HTERT RPE-1 (cell line): Measurements from ENCODE around the gene CREM.
"Not testable (repeated sequence)": the region's sequence is repeated elsewhere in the genome, so short reads cannot be mapped to it uniquely, and the experiment has no call there.

Source experiments
- in situ Hi-C: fragments of 300-500 bp; cut with MboI; formaldehyde crosslinking; loops from 4 replicates; pipeline ENCODE4 v1.14.3; 2020; ENCODE audit warnings: low sequenced_read_pairs

Gene CREM

DNA sequence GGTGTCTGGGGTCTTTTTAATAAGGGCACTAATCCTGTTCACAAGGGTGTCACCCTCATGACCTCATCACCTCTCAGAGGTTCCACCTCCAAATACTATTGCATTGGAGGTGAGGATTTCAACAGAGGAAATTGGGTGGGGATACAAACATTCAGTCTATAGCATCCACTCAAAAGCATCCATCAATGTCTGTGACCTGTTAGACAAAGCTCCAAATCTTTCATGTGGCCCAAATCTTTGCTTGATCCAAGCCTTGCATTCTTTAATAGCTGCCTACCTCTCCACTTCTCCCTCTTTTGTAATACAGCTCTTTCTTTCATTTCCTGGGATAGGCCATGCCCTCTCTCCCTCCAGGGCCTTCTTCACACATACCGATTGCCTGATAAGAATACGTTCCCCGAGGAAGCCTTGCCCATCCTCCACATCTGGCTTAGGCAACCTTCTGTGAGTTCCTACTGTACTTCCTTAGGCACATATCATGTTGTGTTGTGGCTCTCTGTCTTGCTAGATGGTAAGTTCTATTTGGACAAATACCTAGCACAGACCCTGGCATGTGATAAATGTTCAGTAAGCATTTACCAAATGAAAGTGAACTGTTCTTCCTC, 66.1 kb downstream of the CREM start:
- in situ Hi-C loops, result no loop called here

GRCh38 chr10:35194471-35194870, 67.8 kb downstream of the CREM start:
- in situ Hi-C loops, result no loop called here

DNA sequence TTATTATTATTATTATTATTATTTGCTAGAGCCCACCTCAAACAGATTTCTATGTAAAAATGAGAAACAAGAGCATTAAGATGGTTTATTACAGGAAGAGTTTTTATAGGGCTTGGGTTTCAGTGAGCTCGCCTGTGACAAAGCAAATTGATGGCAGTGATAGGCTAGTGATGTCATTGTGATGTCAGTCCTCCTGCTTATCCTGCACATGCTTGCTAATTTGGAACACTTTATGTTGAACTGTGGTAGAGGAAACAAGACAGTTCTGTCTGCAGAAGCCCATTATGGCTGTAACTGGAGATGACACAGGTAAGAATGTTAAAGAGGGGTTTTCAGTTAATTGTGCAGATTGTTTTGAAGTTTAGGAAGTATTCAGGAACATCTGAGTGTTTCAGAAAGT, 68.3 kb downstream of the CREM start:
- in situ Hi-C loops, result no loop called here

DNA sequence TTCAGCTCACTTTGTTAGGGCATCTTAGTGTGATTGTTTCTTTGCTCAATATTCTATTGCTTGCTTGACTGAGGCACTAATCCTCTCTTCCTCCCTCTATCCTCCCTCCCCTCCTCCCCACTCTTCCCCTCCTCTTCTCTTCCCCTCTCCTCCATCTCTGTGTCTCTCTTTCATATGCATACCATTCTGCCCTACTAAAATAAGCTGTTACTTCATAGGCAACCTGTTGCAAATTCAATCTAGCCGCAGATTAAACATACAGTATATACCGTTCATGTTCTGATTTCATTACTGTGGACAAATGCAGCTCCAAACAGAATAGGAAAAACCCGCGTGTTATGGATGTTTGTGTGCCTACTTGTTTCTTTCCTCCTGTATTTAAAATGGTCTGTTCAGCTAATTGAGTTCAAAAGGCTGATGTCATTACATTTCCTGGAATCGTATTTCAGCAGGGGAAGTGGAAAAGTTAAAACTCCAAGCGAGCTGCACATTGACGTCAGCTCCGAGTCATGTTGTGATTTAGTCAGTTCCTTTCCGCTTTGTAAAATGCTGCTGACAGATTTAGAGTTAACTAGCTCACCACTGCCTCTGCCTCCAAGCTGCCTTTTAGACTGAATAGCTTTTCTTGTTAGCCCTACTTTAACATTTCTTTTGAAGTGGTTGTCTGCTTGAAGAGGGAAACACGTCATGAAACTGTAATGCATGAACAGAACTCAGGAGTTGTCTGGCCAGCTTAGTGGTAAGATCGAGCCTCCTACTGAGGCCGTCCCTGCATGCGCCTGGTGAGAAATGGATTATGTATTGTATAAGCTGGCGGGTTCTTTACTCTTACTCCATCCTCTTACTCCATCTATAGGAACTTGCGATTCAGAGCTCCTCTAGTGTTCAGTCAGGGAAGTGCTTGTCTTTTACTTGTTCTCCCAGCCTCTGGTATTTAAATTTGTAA, 69.0 kb downstream of the CREM start:
- in situ Hi-C loops, result no loop called here

GRCh38 chr10:35200487-35200886, 73.8 kb downstream of the CREM start:
- in situ Hi-C loops, result no loop called here

DNA sequence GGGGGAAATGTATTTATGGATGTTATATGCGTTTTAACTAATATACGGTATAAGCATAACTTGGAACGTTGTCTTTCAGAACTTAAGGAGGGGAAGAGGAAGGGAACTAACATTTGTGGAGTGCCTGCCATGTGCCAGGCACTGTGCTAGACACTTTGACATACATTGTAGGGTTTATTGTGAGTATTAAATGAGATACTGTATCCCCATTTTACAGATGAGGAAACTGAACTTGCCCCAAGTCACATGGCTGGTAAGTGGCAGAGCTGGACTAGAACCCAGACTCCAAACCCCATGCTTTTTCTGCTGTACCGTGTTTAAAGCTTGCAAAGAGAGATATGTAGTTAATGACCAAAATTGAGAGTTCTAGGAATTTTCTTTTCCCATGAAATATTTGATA, 74.6 kb downstream of the CREM start:
- in situ Hi-C loops, result no loop called here

- in situ Hi-C loops, result no loop called here
These were observed 75.4 kb downstream of the CREM start for GRCh38 chr10:35202050-35202449.

GRCh38 chr10:35203745-35204144, 77.1 kb downstream of the CREM start:
- in situ Hi-C loops, result no loop called here

DNA sequence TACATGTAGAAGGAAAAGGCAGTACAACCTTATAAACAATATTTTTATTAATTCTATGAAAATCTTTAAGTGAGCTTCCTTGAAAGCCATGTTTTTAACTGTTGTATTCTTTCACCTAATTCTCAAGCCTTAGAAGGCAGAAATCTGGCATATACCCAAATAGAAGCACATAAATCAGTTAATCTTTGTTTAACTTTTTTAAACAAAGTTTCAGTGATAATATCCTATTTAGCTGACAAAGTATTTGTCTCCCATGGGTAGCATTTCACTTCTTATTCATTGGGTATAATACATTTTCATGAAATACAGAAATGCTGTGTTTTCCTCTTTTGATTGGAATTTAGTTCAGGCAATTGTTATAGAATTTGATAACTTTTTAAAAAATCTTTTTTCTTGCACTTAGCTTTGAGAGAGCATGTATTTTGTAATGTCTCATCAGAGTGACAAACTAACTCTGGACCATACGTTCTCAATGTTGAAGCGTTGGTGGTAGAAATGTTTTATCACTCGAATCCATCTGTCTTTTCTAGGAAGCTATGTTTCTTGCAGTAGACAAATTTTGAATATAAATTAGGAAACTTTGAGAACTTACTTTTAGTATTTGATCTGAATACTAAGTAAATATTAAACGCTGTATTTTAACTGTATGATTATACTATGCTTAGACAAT, 78.1 kb downstream of the CREM start:
- in situ Hi-C loops, result no loop called here

DNA sequence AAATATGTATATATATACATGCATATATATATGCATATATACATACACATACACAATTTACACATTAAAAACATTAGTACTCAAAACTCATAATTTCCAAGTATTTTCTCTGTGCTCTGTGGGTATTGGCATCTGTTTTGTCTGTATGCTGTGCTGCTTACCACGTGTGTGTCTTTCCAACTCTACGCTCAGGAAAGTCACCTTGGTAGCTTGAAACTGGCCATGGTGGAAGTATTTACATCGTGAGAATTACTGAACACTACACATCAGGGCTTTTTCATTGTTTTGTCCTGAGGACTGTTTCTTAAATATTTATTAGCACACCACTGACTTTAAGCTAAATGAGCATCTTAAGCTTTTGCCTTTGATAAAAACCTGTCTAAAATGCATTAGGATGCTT, 79.6 kb downstream of the CREM start:
- in situ Hi-C loops, result no loop called here

DNA sequence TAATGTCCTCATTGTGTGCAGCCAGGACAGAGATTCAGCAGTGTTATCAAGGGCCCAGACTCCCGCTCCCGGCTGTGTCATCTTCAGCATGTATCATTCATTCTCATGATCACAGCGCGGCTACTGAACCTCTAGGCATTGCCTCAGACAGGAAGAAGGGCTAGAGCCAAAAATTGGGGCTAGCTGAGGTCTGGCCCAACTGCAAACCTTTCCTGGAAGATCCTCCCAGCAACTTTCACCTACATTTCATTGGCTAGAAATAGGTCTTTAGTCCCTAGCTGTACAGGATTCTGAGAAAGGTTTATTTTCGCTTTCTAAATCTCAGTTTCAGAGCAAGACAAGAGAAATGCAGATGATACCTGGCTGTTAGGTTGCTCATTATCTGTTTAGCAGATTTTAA, 81.9 kb downstream of the CREM start:
- in situ Hi-C loops, result no loop called here

DNA sequence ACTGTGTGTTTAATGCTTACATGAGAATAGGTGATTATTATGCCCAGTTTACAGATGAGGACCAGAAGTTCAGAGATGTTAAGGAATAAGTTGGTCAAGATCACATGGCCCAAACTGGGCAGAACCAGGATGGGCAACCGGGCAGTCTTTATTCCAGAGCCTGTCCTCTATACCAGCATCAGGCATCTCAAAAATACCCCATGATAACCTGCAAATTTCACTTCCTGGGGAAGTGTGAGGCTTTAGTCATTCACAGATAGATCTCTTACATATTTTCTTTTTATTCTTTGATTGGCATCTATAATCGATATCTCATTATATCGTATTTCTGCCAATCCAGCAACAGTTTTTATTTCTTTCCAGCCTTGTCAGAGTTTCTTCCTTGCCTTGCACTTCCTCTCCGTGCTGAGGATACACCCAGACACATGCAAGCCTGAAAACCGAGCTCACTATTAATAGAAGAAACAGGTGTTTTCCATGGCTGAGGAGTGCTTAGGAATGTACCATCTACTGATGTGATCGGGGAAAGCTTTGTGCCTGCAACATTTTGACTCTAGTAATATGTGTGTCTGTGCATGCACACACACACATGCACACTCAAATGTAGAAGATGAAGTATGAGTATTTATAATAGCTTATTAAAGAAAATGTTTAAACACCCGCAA, 82.4 kb downstream of the CREM start:
- in situ Hi-C loops, result no loop called here

DNA sequence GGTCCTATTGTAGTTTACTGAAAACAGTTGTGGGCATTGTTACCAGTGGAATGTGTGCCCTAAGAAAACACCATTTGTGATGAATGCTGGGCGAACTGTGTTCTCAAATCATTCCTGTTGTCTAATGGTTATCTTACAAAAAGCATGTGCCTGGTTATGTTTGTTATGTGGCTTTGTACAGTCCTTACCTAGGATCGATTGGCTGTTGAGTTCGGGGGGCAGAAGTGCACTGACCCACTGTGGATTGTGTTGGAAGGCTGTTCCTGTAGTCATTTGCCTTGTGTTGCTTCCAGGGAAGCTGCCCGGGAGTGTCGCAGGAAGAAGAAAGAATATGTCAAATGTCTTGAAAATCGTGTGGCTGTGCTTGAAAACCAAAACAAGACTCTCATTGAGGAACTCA, 84.3 kb downstream of the CREM start:
- in situ Hi-C loops, result no loop called here

- in situ Hi-C loops, result no loop called here
These were observed 84.7 kb downstream of the CREM start for GRCh38 chr10:35211390-35211789.

- in situ Hi-C loops, result no loop called here
These were observed 86.2 kb downstream of the CREM start for GRCh38 chr10:35212856-35213255.

GRCh38 chr10:35213699-35214098, 87.1 kb downstream of the CREM start:
- in situ Hi-C loops, result no loop called here

- in situ Hi-C loops, result no loop called here
These were observed 88.0 kb downstream of the CREM start for GRCh38 chr10:35214607-35215020.

DNA sequence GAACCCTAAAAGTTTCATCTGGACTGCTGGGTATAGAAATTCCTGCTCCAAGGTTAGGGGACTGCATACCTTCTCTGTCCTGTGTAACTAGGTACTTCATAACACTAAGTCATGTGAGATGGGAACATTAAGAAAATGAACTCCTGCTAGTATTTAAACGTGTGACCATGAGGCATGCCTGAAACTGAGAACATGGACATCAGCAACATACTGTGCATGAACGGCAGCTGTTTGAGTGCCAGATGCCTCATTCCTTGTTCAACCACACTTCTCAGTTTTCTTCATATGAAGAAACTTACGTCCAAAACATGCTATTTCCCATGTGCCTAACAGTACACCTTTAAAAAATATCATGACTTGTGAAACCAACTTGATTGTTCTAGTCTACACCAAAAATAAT, 88.5 kb downstream of the CREM start:
- in situ Hi-C loops, result no loop called here

DNA sequence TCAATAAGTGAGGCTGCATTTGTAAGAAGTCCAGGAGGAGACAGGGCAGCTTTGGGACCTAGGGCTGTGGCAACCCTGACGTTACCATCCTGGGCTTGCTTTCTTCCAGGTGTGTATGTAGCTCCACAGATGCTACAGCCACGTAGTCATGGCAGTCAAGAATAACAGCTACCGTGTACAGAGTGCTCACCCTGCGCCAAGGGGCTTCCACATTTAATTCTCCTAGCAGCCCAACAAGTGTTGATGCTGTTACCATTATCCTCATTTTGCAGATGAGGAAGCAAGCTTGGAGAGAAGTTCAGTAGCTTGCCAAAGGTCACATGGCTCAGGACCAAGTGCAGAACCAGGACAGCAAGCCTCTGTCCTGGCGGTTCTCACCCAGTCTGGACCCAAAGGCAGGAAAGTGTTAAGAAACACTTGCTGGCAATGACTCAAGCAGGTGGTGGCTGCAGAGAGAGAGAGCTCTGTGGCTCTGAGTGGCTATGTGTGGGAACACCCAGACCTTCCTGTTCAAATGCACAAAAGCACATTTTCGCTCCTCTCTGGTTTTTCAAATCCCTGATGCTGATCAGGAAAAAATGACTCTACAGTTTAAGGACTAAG, 89.8 kb downstream of the CREM start:
- in situ Hi-C loops, result no loop called here

- in situ Hi-C loops, result not testable (repeated sequence)
These were observed 90.3 kb downstream of the CREM start for GRCh38 chr10:35216956-35217355.

DNA sequence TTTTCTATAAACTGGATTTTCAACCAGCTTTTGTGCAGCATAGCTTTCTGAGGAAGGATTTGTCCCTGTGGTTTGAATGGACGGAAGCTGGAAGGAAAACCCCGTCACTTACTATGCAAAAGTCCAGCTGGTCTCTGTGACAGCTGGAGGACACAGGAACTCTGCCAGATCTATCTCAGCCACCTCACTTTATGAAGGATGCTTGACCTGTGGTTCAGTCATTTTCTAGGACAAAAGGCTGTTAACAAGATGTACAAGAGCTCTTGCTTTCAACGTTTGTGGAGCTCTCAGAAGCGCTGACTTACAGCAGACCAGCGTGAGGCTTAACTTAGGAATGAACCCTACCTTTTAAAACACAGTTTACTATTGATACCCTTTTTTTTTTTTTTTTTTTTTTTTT, 90.8 kb downstream of the CREM start:
- in situ Hi-C loops, result no loop called here
